ENCODE data around the gene TGFBR2. TPM values are rescaled to one million over a fixed set of nuclear protein-coding genes. Genes with fewer than 3 reads are reported as not detected.

The TGFBR2 gene
- total RNA-seq, 1 donor from 2014 or later, result 39.9 TPM

- Histone ChIP-seq H4K20me1 (ENCODE audit: insufficient read depth, low read length) (no peaks in the 10 kb centered on the region), H3K27ac (ENCODE audit: low read depth, low read length) (peak overlapping the region; percentile 31), H3K27me3 (ENCODE audit: insufficient read depth, low read length) (no peaks in the 10 kb centered on the region), H3K79me2 (ENCODE audit: insufficient read depth, low read length) (no peaks in the 10 kb centered on the region), H3K9ac (ENCODE audit: low read length) (no peak overlapping the region), H3K4me2 (ENCODE audit: low read length) (peak overlapping the region; percentile 69), H3K36me3 (ENCODE audit: insufficient read depth, low read length) (no peaks in the 10 kb centered on the region), H3K4me3 (ENCODE audit: insufficient read depth, low read depth, low read length) (no peak overlapping the region), H3K4me1 (ENCODE audit: insufficient read depth, low read length) (peaks cover 10% of the 10 kb centered on the region), H3K9me3 (ENCODE audit: insufficient read depth, low read depth, low read length) (no peaks in the 10 kb centered on the region), H2AFZ (ENCODE audit: low read depth, low read length) (no peak overlapping the region)
- H3K4me3 Mint-ChIP-seq (ENCODE audit: unreplicated experiment), result no peak overlapping the region
- FAIRE-seq (peak; percentile 79), DNase-seq (ENCODE audit: low read depth) (no peak)
- H3K27ac Mint-ChIP-seq (ENCODE audit: unreplicated experiment), result peak overlapping the region; percentile 63
- TF ChIP-seq EZH2 (IDR thresholded peaks at IDR 0.05; ENCODE audit: insufficient read depth, low read length), result no peak
- TF ChIP-seq CTCF (IDR thresholded peaks at IDR 0.05; ENCODE audit: insufficient read depth, low read depth, low read length), result no peak
- peaks cover 13% of the 10 kb centered on the region for H3K4me1 Mint-ChIP-seq (ENCODE audit: low read depth, unreplicated experiment)
- no peaks in the 10 kb centered on the region for H3K36me3 Mint-ChIP-seq (ENCODE audit: low read depth, unreplicated experiment)
- H3K27me3 Mint-ChIP-seq (ENCODE audit: low read depth, unreplicated experiment), result no peaks in the 10 kb centered on the region
- peaks cover 1% of the 10 kb centered on the region for H3K9me3 Mint-ChIP-seq (ENCODE audit: unreplicated experiment)
Measured at GRCh38 chr3:30721314-30721634, 114.9 kb downstream of the TGFBR2 start.

GRCh38 chr3:30723211-30723610 is 116.8 kb downstream of the TGFBR2 start:
- Histone ChIP-seq H3K4me1 (ENCODE audit: insufficient read depth, low read length) (peaks cover 10% of the 10 kb centered on the region), H4K20me1 (ENCODE audit: insufficient read depth, low read length) (no peaks in the 10 kb centered on the region), H3K27ac (ENCODE audit: low read depth, low read length) (no peak overlapping the region), H2AFZ (ENCODE audit: low read depth, low read length) (no peak overlapping the region), H3K36me3 (ENCODE audit: insufficient read depth, low read length) (no peaks in the 10 kb centered on the region), H3K4me3 (ENCODE audit: insufficient read depth, low read depth, low read length) (no peak overlapping the region), H3K27me3 (ENCODE audit: insufficient read depth, low read length) (no peaks in the 10 kb centered on the region), H3K4me2 (ENCODE audit: low read length) (no peak overlapping the region), H3K9me3 (ENCODE audit: insufficient read depth, low read depth, low read length) (no peaks in the 10 kb centered on the region), H3K79me2 (ENCODE audit: insufficient read depth, low read length) (no peaks in the 10 kb centered on the region), H3K9ac (ENCODE audit: low read length) (no peak overlapping the region)
- DNase-seq (ENCODE audit: low read depth) (no peak), FAIRE-seq (no peak)
- Mint-ChIP-seq H3K27me3 (ENCODE audit: low read depth, unreplicated experiment) (no peaks in the 10 kb centered on the region), H3K36me3 (ENCODE audit: low read depth, unreplicated experiment) (no peaks in the 10 kb centered on the region), H3K9me3 (ENCODE audit: unreplicated experiment) (peaks cover 1% of the 10 kb centered on the region), H3K4me3 (ENCODE audit: unreplicated experiment) (no peak overlapping the region), H3K4me1 (ENCODE audit: low read depth, unreplicated experiment) (peaks cover 13% of the 10 kb centered on the region), H3K27ac (ENCODE audit: unreplicated experiment) (no peak overlapping the region)
- no peak for TF ChIP-seq CTCF (IDR thresholded peaks at IDR 0.05; ENCODE audit: insufficient read depth, low read depth, low read length)
- no peak for TF ChIP-seq EZH2 (IDR thresholded peaks at IDR 0.05; ENCODE audit: insufficient read depth, low read length)

GRCh38 chr3:30724863-30725262 is 118.5 kb downstream of the TGFBR2 start:
- Histone ChIP-seq H3K4me1 (ENCODE audit: insufficient read depth, low read length) (peaks cover 10% of the 10 kb centered on the region), H3K27me3 (ENCODE audit: insufficient read depth, low read length) (no peaks in the 10 kb centered on the region), H3K36me3 (ENCODE audit: insufficient read depth, low read length) (no peaks in the 10 kb centered on the region), H3K4me3 (ENCODE audit: insufficient read depth, low read depth, low read length) (no peak overlapping the region), H4K20me1 (ENCODE audit: insufficient read depth, low read length) (no peaks in the 10 kb centered on the region), H3K27ac (ENCODE audit: low read depth, low read length) (no peak overlapping the region), H3K79me2 (ENCODE audit: insufficient read depth, low read length) (no peaks in the 10 kb centered on the region), H3K9ac (ENCODE audit: low read length) (no peak overlapping the region), H2AFZ (ENCODE audit: low read depth, low read length) (no peak overlapping the region), H3K9me3 (ENCODE audit: insufficient read depth, low read depth, low read length) (no peaks in the 10 kb centered on the region), H3K4me2 (ENCODE audit: low read length) (no peak overlapping the region)
- Mint-ChIP-seq H3K4me1 (ENCODE audit: low read depth, unreplicated experiment) (peaks cover 19% of the 10 kb centered on the region), H3K27ac (ENCODE audit: unreplicated experiment) (no peak overlapping the region), H3K9me3 (ENCODE audit: unreplicated experiment) (peaks cover 1% of the 10 kb centered on the region), H3K27me3 (ENCODE audit: low read depth, unreplicated experiment) (no peaks in the 10 kb centered on the region), H3K36me3 (ENCODE audit: low read depth, unreplicated experiment) (no peaks in the 10 kb centered on the region), H3K4me3 (ENCODE audit: unreplicated experiment) (no peak overlapping the region)
- TF ChIP-seq EZH2 (IDR thresholded peaks at IDR 0.05; ENCODE audit: insufficient read depth, low read length), result no peak
- no peak for TF ChIP-seq CTCF (IDR thresholded peaks at IDR 0.05; ENCODE audit: insufficient read depth, low read depth, low read length)
- FAIRE-seq, result no peak
- no peak for DNase-seq (ENCODE audit: low read depth)
